ENCODE data around the gene LCOR. TPM values are rescaled to one million over a fixed set of nuclear protein-coding genes. Genes with fewer than 3 reads are reported as not detected.

The LCOR gene
- total and polyA plus RNA-seq, 2 of the 13 experiments (the other 11 are each of a cell fraction or from before 2014, with no cell fraction given), result 12.4 to 23.7 TPM

DNA sequence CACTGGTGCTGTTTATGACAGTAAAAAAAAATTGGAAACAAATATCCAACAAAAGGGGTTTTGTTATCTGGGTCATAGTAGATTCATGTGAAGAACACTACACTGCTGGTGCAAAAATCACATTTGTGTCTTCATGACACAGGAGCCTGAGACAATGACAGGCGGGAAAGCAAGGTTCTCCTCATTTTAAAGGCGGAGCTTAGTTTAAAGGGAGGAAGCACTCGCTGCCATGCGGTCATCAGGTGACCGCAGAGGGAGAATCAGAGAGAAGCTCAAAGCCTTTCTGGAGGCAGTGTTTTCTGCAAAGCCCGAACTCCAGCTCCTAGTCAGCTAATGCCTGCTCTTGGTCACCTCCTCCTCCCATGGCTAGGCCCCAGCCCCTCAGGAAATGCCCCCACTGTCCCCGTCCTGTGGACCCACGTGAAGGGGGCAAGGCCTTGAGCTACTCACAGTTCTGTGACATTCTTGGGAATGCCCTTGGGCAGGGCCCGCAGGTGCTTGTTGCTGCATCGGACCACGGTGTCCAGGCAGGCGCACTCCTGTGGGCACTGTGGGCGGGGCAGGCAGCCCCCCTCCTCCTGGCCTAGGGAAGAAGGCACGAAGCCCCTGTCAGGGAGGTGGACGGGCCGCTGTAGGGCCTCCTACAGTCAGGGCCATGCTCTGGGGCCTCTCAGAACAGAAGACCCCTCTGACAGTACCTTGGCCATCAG, 207.6 kb downstream of the LCOR start (continued):
- TF ChIP-seq, protein P1, sequence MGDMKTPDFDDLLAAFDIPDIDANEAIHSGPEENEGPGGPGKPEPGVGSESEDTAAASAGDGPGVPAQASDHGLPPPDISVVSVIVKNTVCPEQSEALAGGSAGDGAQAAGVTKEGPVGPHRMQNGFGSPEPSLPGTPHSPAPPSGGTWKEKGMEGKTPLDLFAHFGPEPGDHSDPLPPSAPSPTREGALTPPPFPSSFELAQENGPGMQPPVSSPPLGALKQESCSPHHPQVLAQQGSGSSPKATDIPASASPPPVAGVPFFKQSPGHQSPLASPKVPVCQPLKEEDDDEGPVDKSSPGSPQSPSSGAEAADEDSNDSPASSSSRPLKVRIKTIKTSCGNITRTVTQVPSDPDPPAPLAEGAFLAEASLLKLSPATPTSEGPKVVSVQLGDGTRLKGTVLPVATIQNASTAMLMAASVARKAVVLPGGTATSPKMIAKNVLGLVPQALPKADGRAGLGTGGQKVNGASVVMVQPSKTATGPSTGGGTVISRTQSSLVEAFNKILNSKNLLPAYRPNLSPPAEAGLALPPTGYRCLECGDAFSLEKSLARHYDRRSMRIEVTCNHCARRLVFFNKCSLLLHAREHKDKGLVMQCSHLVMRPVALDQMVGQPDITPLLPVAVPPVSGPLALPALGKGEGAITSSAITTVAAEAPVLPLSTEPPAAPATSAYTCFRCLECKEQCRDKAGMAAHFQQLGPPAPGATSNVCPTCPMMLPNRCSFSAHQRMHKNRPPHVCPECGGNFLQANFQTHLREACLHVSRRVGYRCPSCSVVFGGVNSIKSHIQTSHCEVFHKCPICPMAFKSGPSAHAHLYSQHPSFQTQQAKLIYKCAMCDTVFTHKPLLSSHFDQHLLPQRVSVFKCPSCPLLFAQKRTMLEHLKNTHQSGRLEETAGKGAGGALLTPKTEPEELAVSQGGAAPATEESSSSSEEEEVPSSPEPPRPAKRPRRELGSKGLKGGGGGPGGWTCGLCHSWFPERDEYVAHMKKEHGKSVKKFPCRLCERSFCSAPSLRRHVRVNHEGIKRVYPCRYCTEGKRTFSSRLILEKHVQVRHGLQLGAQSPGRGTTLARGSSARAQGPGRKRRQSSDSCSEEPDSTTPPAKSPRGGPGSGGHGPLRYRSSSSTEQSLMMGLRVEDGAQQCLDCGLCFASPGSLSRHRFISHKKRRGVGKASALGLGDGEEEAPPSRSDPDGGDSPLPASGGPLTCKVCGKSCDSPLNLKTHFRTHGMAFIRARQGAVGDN (CRISPR knock-in tag; IDR thresholded peaks at IDR 0.05), result peak; percentile 30; the same call in 1 of the 2 replicates

DNA sequence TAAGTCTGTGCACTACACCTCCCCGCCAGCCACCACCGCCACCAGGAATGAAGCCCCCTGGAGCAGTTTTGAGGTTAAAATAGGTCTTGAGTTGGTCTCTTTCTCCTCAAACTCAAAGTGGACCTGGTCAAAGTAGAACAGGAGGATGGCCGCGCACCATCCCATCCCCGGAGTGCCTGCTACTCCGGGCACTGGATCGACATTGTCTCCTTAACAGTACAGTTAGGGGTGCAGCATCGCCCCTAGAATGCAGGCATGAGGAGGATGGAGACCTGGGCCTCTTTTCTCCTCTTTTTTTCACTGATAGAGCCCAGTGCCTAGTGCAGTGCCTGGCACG, 208.1 kb downstream of the LCOR start:
- Histone ChIP-seq H3K36me3 (replicated peaks in 1 of 2; ENCODE audit: control insufficient read depth in 1 of 2, insufficient read depth in 2 of 2, low read length in 2 of 2) (no peaks in the 10 kb centered on the region), H3K9ac (ENCODE audit: insufficient read depth, low read depth, low read length) (no peak overlapping the region), H3K9me3 (ENCODE audit: low read length) (no peaks in the 10 kb centered on the region), H3K79me2 (ENCODE audit: insufficient read depth, low read length) (no peaks in the 10 kb centered on the region), H3K27me3 (ENCODE audit: control insufficient read depth in 1 of 2, insufficient read depth in 2 of 2, low read length in 2 of 2) (peaks cover 0 to 20% of the 10 kb centered on the region in 2 experiments; a peak in 3 of 5 replicates), H4K20me1 (ENCODE audit: insufficient read depth, low read length) (no peaks in the 10 kb centered on the region), H3K4me2 (ENCODE audit: low read depth, low read length) (no peak overlapping the region), H2AFZ (ENCODE audit: low read length) (no peak overlapping the region), H3K4me1 (ENCODE audit: insufficient read depth, low read length) (peaks cover 29% of the 10 kb centered on the region), H3K27ac (ENCODE audit: extremely low read length, insufficient read depth, low read length) (no peak overlapping the region), H3K4me3 (replicated peaks in 1 of 3; ENCODE audit: insufficient read depth in 1 of 3, low read depth in 2 of 3, low read length in 3 of 3) (no peak overlapping the region)
- POLR2A ChIA-PET, result no interaction called here
- FAIRE-seq (no peak), DNase-seq (ENCODE audit: low spot score) (no peak), ATAC-seq (no peak)
- 70% methylated on average over 2 of the region's 9 CpGs for WGBS (ENCODE audit: low lambda C conversion rate)
- CTCF ChIA-PET (ENCODE audit: low intra/inter-chr PET ratio, low total read pairs), result no interaction called here
- in situ Hi-C loops (cut with HindIII; ENCODE audit: extremely low pct_ligation_motif_present, low pct_unique_long_range_greater_than_20kb), result no loop called here
- intact Hi-C loops (cut with micrococcal nuclease; ENCODE audit: unreplicated experiment), result no loop called here
- no TSS peak for BruUV-seq (replicated peaks)
- TF ChIP-seq ZNF20 (CRISPR knock-in tag; IDR thresholded peaks at IDR 0.05) (no peak), TOPORS (CRISPR knock-in tag; IDR thresholded peaks at IDR 0.05) (no peak), SPEN (CRISPR knock-in tag; IDR thresholded peaks at IDR 0.05; ENCODE audit: low read depth) (no peak), ZNF674 (CRISPR knock-in tag; IDR thresholded peaks at IDR 0.05; ENCODE audit: low read depth) (no peak), FOXM1 (CRISPR knock-in tag; IDR thresholded peaks at IDR 0.05) (no peak), NFKB2 (CRISPR knock-in tag; IDR thresholded peaks at IDR 0.05; ENCODE audit: borderline replicate concordance) (no peak), SP4 (CRISPR knock-in tag; IDR thresholded peaks at IDR 0.05) (no peak)
- TF ChIP-seq, protein P2, sequence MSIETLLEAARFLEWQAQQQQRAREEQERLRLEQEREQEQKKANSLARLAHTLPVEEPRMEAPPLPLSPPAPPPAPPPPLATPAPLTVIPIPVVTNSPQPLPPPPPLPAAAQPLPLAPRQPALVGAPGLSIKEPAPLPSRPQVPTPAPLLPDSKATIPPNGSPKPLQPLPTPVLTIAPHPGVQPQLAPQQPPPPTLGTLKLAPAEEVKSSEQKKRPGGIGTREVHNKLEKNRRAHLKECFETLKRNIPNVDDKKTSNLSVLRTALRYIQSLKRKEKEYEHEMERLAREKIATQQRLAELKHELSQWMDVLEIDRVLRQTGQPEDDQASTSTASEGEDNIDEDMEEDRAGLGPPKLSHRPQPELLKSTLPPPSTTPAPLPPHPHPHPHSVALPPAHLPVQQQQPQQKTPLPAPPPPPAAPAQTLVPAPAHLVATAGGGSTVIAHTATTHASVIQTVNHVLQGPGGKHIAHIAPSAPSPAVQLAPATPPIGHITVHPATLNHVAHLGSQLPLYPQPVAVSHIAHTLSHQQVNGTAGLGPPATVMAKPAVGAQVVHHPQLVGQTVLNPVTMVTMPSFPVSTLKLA (IDR thresholded peaks at IDR 0.05), result no peak
- TF ChIP-seq, protein P3, sequence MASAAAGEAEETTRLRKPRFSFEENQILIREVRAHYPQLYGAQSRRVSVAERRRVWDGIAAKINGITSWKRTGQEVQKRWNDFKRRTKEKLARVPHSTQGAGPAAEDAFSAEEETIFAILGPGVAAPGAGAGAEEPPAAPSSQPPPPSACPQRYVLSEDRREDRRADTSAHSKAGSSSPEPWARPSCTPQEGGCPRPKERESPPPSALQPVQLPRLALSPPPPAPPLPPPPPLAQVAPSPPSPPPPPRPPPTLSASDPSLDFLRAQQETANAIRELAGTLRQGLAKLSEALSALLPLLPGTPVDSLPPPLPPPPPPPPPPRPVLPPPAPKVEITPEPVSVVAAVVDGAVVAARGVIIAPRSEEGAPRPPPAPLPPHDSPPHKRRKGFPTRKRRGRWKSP (CRISPR knock-in tag; IDR thresholded peaks at IDR 0.05), result no peak
- TF ChIP-seq, protein P4, sequence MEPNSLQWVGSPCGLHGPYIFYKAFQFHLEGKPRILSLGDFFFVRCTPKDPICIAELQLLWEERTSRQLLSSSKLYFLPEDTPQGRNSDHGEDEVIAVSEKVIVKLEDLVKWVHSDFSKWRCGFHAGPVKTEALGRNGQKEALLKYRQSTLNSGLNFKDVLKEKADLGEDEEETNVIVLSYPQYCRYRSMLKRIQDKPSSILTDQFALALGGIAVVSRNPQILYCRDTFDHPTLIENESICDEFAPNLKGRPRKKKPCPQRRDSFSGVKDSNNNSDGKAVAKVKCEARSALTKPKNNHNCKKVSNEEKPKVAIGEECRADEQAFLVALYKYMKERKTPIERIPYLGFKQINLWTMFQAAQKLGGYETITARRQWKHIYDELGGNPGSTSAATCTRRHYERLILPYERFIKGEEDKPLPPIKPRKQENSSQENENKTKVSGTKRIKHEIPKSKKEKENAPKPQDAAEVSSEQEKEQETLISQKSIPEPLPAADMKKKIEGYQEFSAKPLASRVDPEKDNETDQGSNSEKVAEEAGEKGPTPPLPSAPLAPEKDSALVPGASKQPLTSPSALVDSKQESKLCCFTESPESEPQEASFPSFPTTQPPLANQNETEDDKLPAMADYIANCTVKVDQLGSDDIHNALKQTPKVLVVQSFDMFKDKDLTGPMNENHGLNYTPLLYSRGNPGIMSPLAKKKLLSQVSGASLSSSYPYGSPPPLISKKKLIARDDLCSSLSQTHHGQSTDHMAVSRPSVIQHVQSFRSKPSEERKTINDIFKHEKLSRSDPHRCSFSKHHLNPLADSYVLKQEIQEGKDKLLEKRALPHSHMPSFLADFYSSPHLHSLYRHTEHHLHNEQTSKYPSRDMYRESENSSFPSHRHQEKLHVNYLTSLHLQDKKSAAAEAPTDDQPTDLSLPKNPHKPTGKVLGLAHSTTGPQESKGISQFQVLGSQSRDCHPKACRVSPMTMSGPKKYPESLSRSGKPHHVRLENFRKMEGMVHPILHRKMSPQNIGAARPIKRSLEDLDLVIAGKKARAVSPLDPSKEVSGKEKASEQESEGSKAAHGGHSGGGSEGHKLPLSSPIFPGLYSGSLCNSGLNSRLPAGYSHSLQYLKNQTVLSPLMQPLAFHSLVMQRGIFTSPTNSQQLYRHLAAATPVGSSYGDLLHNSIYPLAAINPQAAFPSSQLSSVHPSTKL (CRISPR knock-in tag; IDR thresholded peaks at IDR 0.05), result no peak
